K562 (cell line): ENCODE data around the gene LIFR.
"Not testable (repeated sequence)": the region's sequence is repeated elsewhere in the genome, so short reads cannot be mapped to it uniquely, and the experiment has no call there.

Source experiments
- ATF1 ChIP-seq, 2 experiments: fragments of 450-650 bp in 1 of 2; IDR thresholded peaks; 2 replicates each; pipeline ENCODE4 v1.6.1; 2016; ENCODE audit warnings: missing compliant biosample characterization in 1 of 2, missing genetic modification characterization in 1 of 2
- CTCF ChIP-seq, 3 experiments: IDR thresholded peaks in 2 of 3; conservative IDR thresholded peaks in 1 of 3; 2 replicates each; pipeline ENCODE4 v1.5.1; 2011 to 2012; ENCODE audit warnings: low read length in 3 of 3, mild to moderate bottlenecking in 3 of 3, control low read depth in 2 of 3, improper control_type of control experiment in 1 of 3, inconsistent platforms in 1 of 3, low read depth in 1 of 3, mixed read lengths in 1 of 3, moderate library complexity in 1 of 3; ENCODE audit not compliant: insufficient read depth in 2 of 3
- DLX4 ChIP-seq: fragments of 250-450 bp; sonication (Bioruptor Pico); IDR thresholded peaks from 2 replicates; pipeline ENCODE4 v1.6.1; 2021; ENCODE audit warnings: mild to moderate bottlenecking
- ELF4 ChIP-seq: fragments of 450-650 bp; formaldehyde crosslinking; IDR thresholded peaks from 2 replicates; pipeline ENCODE4 v1.4.0; 2022; ENCODE audit warnings: missing genetic modification characterization
- KLF10 ChIP-seq: fragments of 250-450 bp; sonication (Bioruptor Pico); IDR thresholded peaks from 2 replicates; pipeline ENCODE4 v1.6.1; 2021; ENCODE audit warnings: matching md5 sums
- NR1H2 ChIP-seq: sonication (generic); formaldehyde crosslinking; IDR thresholded peaks from 2 replicates; pipeline ENCODE4 v1.4.0; 2020; ENCODE audit warnings: mild to moderate bottlenecking, missing genetic modification reagents
- SMARCA4 ChIP-seq: fragments of 450-650 bp; IDR thresholded peaks from 2 replicates; pipeline ENCODE4 v1.6.1; 2016
- SRSF1 ChIP-seq: fragments of 200-400 bp; formaldehyde crosslinking; IDR thresholded peaks from 2 replicates; pipeline ENCODE4 v1.6.1; 2017; ENCODE audit warnings: mild to moderate bottlenecking, low read depth, low read length, moderate library complexity
- ZNF311 ChIP-seq: fragments of 250-450 bp; sonication (Bioruptor Pico); IDR thresholded peaks from 2 replicates; pipeline ENCODE4 v1.4.0; 2020; ENCODE audit warnings: mild to moderate bottlenecking, moderate library complexity
- ZNF584 ChIP-seq: fragments of 200-800 bp; sonication (Bioruptor generic); IDR thresholded peaks from 2 replicates; pipeline ENCODE4 v1.6.1; 2016; ENCODE audit warnings: low read depth, mild to moderate bottlenecking, missing genetic modification characterization, missing compliant biosample characterization

GRCh38 chr5:38567306-38567705 is 10.9 kb upstream of the LIFR start:
- TF ChIP-seq SRSF1; ELF4 (CRISPR knock-in tag); CTCF (IDR thresholded peaks at IDR 0.05 in 2 of 3, conservative IDR thresholded peaks at IDR 0.05 in 1 of 3; ENCODE audit: insufficient read depth in 2 of 3, low read depth in 1 of 3, low read length in 3 of 3); KLF10; NR1H2 (CRISPR knock-in tag); ZNF584 (CRISPR knock-in tag); SMARCA4; ATF1 (CRISPR knock-in tag; IDR thresholded peaks at IDR 0.05); ATF1 (tag; IDR thresholded peaks at IDR 0.05); ZNF311 (CRISPR knock-in tag); DLX4: not testable (repeated sequence)
